Aorta (tissue), 5 donors: ENCODE measurements around the gene FNDC7. TPM values are rescaled to one million over a fixed set of nuclear protein-coding genes. Genes with fewer than 3 reads are reported as not detected.
"Not testable (repeated sequence)": the region's sequence is repeated elsewhere in the genome, so short reads cannot be mapped to it uniquely, and the experiment has no call there.

Experiments used
- ATAC-seq: fragments of 200-7000 bp; cut with Tn5 transposase; one replicate; pipeline ENCODE4 v1.9.1; 2022; ENCODE audit warnings: moderate library complexity; ENCODE audit not compliant: low FRiP score
- DNase-seq, 2 donors: peaks; one replicate each; pipeline ENCODE4 v3.0.0-alpha.2; 2020
- H3K27ac ChIP-seq, 2 donors: one replicate each; pipeline ENCODE4 v1.5.1; 2013; ENCODE audit warnings: low read length in 2 of 2, mild to moderate bottlenecking in 2 of 2, moderate library complexity in 2 of 2, control low read depth in 1 of 2, inconsistent platforms in 1 of 2, low read depth in 1 of 2
- H3K27me3 ChIP-seq, 2 donors: one replicate each; pipeline ENCODE4 v1.6.1; 2013; ENCODE audit warnings: control low read depth in 1 of 2, low read length in 1 of 2, mild to moderate bottlenecking in 1 of 2, moderate library complexity in 1 of 2; ENCODE audit not compliant: insufficient read depth in 2 of 2, control insufficient read depth in 1 of 2
- H3K36me3 ChIP-seq, 2 donors: one replicate each; pipeline ENCODE4 v1.6.1; 2013; ENCODE audit warnings: control low read depth in 1 of 2, low read length in 1 of 2, mild to moderate bottlenecking in 1 of 2; ENCODE audit not compliant: insufficient read depth in 2 of 2, control insufficient read depth in 1 of 2
- H3K4me1 ChIP-seq, 2 donors: one replicate each; pipeline ENCODE4 v1.6.1; 2013; ENCODE audit warnings: low read length in 2 of 2, control low read depth in 1 of 2, mild to moderate bottlenecking in 1 of 2, moderate library complexity in 1 of 2; ENCODE audit not compliant: insufficient read depth in 2 of 2, control insufficient read depth in 1 of 2
- H3K4me3 ChIP-seq, 2 donors: one replicate each; pipeline ENCODE4 v1.5.1; 2013; ENCODE audit warnings: low read length in 2 of 2, control low read depth in 1 of 2, mild to moderate bottlenecking in 1 of 2
- H3K9me3 ChIP-seq: one replicate; pipeline ENCODE4 v1.6.1; 2013; ENCODE audit warnings: mild to moderate bottlenecking, low read length; ENCODE audit not compliant: control insufficient read depth
- WGBS, 2 donors: extraction: QIAGEN DNeasy Blood & Tissue Kit; methylation state at CpG; one replicate each; pipeline ENCODE4 v1.1.7; 2013; 5-methylcytosine and 5-hydroxymethylcytosine counted together
- intact Hi-C, 2 donors: fragments of 100-400 bp; cut with DNase I; formaldehyde crosslinking; loops; one replicate each; pipeline versions ENCODE4 v1.14.2 to v1.15.0; 2022
- polyA plus RNA-seq, 2 donors: library from polyadenylated mRNA; stranded (reverse); fragments of 200-250 nt; gene quantifications; one replicate each; pipeline ENCODE4 v1.2.3, GENCODE V29; 2013
- total RNA-seq, 2 donors: library from RNA; stranded (reverse); fragmentation: NEBNext Ultra II Directional; extraction: Animal tissue kit (Norgen Biotek cat#: 25700); gene quantifications; one replicate each; pipeline ENCODE4 v1.2.1, GENCODE V29; 2021
- donor health status: healthy with polysubstance abuse.
- donor health status: Bipolar disorder and iron deficiency.
- donor health status: DM: no; HTN: no; CAD: no.
- donor health status: DM: no; HTN: no; CAD: no.
- donor health status: DM: yes; HTN: yes; CAD: no.

Gene FNDC7
- total and polyA plus RNA-seq, 4 donors = 0.15 TPM; not detected in 3

GRCh38 chr1:108670131-108670773 lies 42.5 kb upstream of the FNDC7 start:
- Histone ChIP-seq H3K27me3 (no peaks in the 10 kb centered on the region), H3K9me3 (no peaks in the 10 kb centered on the region), H3K36me3 (no peaks in the 10 kb centered on the region), H3K4me3 (no peak overlapping the region), H3K4me1 (no peaks in the 10 kb centered on the region), H3K27ac (no peak overlapping the region)
- DNase-seq (no peak), ATAC-seq (no peak)
- 75 to 86% methylated on average over 5 of the region's 5 CpGs for WGBS, 2 donors
- intact Hi-C loops = no loop called here

DNA sequence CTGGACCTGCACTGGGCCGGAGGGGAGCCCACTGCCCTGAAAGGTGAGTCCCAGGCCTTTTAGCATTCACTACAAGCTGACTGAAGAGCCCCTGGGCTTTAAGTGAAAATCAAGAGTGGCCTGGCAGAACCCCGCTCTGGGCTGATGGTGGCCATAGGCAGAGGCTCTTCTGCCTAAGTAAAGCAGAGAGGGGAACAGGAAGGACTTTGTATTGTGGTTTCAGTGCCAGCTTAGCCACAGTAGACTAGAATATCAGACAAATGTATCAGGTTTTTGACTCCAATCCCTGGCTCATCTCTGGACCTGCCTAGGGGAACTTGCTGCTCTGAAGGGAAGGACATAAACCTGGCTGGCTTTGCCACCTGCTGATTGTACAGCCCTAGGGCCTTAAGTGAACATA lies 41.6 kb upstream of the FNDC7 start:
- 89 to 94% methylated on average over 2 of the region's 2 CpGs for WGBS, 2 donors
- Histone ChIP-seq H3K9me3 (no peaks in the 10 kb centered on the region), H3K4me1 (no peaks in the 10 kb centered on the region), H3K27ac (no peak overlapping the region), H3K36me3 (no peaks in the 10 kb centered on the region), H3K27me3 (no peaks in the 10 kb centered on the region), H3K4me3 (no peak overlapping the region)
- ATAC-seq = no peak
- no peak for DNase-seq
- intact Hi-C loops = no loop called here

DNA sequence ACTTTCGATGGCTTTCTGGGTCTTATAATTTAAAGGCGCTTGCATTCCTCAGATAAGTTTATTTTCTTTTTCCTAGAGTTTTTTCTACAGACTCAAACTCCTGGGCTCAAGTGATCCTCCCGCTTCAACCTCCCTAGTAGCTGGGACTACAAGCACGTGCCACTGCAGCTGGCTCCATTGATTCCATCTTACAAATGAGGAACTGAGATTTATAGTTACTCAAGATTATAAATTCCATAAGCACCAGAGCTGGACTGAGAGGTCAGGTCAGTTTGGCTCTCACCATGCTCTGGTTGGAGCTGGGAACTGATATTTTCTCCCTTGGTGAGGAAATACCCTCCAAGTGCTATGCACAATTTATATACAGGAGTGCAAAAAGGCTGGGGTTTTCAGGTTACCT lies 34.0 kb upstream of the FNDC7 start:
- H3K4me1 ChIP-seq = no peaks in the 10 kb centered on the region
- no peaks in the 10 kb centered on the region for H3K9me3 ChIP-seq
- ATAC-seq (no peak), DNase-seq (peak in 1 of 2 donors; percentile 58)
- H3K36me3 ChIP-seq = no peaks in the 10 kb centered on the region
- no peak overlapping the region for H3K27ac ChIP-seq
- intact Hi-C loops = no loop called here
- H3K27me3 ChIP-seq = no peaks in the 10 kb centered on the region
- H3K4me3 ChIP-seq = no peak overlapping the region
- WGBS, 2 donors = 28% methylated on average over 4 of the region's 4 CpGs

- Histone ChIP-seq H3K4me1 (no peaks in the 10 kb centered on the region), H3K4me3 (no peak overlapping the region), H3K36me3 (no peaks in the 10 kb centered on the region), H3K27ac (no peak overlapping the region), H3K9me3 (no peaks in the 10 kb centered on the region), H3K27me3 (no peaks in the 10 kb centered on the region)
- WGBS, 2 donors = 79% methylated on average over 10 of the region's 10 CpGs
- intact Hi-C loops = no loop called here
- ATAC-seq (no peak), DNase-seq (no peak)
These were observed 33.0 kb upstream of the FNDC7 start for GRCh38 chr1:108679586-108680213.

DNA sequence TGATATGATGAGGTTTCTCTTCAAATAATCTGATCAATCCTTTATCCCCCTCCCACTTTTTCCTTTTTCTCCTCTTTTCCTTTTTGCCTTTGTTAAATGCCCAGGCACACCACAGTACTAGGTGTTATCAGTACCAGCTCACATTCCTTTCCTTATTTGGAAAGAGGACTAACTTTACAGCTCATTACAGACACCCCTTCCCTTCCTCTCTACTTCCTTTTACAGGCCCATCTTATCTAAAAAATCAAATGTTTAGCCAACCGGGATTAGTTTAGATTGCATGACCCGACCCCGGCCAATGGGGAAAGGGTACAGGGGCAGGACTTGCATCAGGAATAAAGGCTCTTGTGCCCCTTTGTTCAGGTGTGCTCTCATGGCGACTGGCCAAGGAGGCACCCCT lies 31.0 kb upstream of the FNDC7 start:
- H3K27ac ChIP-seq, H3K36me3 ChIP-seq, ATAC-seq, H3K27me3 ChIP-seq, H3K4me3 ChIP-seq, H3K4me1 ChIP-seq, intact Hi-C loops, DNase-seq, H3K9me3 ChIP-seq: not testable (repeated sequence)
- 44 to 52% methylated on average over 4 of the region's 4 CpGs for WGBS, 2 donors

DNA sequence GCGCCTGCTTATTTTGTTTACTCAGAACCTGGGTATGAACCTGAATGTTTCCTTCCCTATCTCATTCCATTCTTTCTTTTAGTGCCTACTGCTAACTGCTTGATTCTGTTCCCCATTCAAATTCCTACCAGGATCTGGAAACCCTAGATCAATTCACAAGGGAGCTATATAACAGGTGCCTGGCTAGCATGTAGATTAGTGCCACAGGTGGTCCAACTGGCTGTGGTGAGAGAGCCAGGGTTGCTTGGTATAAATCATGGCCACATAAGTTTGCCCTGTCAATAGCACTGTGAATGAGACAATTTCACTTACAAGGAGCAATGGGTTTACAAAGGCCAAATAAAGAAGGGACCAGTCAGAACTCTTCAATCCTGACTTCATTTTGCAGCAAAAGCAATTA lies 27.2 kb upstream of the FNDC7 start:
- 77 to 92% methylated on average over 1 of the region's 1 CpG for WGBS, 2 donors
- ATAC-seq (no peak), DNase-seq (no peak)
- Histone ChIP-seq H3K27ac (no peak overlapping the region), H3K4me3 (no peak overlapping the region), H3K36me3 (no peaks in the 10 kb centered on the region), H3K27me3 (no peaks in the 10 kb centered on the region), H3K9me3 (no peaks in the 10 kb centered on the region), H3K4me1 (no peaks in the 10 kb centered on the region)
- intact Hi-C loops = no loop called here

GRCh38 chr1:108686614-108687313 lies 25.9 kb upstream of the FNDC7 start:
- Histone ChIP-seq H3K4me1 (no peaks in the 10 kb centered on the region), H3K4me3 (no peak overlapping the region), H3K9me3 (no peaks in the 10 kb centered on the region), H3K36me3 (no peaks in the 10 kb centered on the region), H3K27me3 (no peaks in the 10 kb centered on the region), H3K27ac (no peak overlapping the region)
- DNase-seq (no peak), ATAC-seq (no peak)
- WGBS, 2 donors = 41 to 50% methylated on average over 2 of the region's 2 CpGs
- intact Hi-C loops = no loop called here

DNA sequence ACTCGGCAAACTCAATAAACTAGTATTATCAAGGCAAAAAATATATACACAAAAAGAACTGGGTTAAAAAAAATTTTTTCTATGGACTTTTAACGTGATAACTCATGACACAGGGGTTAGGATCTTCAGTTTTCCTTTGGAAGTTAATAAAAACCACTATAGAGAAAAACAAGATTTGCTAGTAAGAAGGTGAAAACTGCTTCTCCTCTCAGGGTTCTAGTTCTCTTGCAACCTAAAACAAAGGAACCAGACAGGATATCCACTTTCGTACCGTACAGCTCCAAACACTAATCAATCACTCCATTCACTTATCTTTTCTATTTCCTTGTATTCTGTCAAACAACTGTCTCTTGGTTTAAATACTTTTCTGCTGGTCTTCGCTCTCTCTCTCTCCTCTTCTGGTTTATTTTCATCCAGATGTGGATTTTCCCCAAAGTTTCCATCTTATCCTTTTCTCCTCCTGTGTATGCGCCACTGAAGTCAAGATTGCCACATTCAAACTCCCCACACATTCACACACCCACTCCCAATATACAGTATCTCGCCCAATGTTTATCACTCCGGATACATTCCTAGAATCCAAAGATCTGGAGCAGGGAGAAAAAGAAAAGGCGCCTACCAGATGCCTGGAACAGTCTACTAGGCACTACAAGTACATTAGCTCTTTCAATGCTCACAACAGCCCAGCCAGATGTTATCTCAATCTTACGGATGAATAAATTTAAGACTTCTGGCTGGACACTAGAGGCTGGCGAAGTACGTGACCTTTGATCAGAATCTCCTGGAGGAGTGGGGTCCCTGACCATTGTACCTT lies 21.4 kb upstream of the FNDC7 start:
- WGBS, 2 donors = 20 to 21% methylated on average over 12 of the region's 12 CpGs
- peak overlapping the region in 1 of 2 donors; percentile 98 for H3K27ac ChIP-seq
- no peaks in the 10 kb centered on the region for H3K9me3 ChIP-seq
- DNase-seq (no peak), ATAC-seq (no peak)
- H3K4me3 ChIP-seq = peak overlapping the region; percentile 76 to 78
- H3K36me3 ChIP-seq = no peaks in the 10 kb centered on the region
- no peaks in the 10 kb centered on the region for H3K27me3 ChIP-seq
- intact Hi-C loops = no loop called here
- no peaks in the 10 kb centered on the region for H3K4me1 ChIP-seq
